Measurements from ENCODE around the gene POLR2C. TPM values are rescaled to one million over a fixed set of nuclear protein-coding genes. Genes with fewer than 3 reads are reported as not detected.
A peak's percentile ranks its signal among the peaks of the same experiment; 100 is the strongest.

The POLR2C gene
- total RNA-seq, 1 experiment from 2014 or later: 47.8 TPM

- Histone ChIP-seq H4K20me1 (ENCODE audit: insufficient read depth) (no peaks in the 10 kb centered on the region), H3K4me3 (peak overlapping the region; percentile 75), H3K4me2 (peak overlapping the region; percentile 89), H3K79me2 (ENCODE audit: low read depth) (no peaks in the 10 kb centered on the region), H2AFZ (peak overlapping the region; percentile 93), H3F3A (ENCODE audit: insufficient read depth, low read depth) (no peaks in the 10 kb centered on the region), H3K27ac (no peak overlapping the region), H3K4me1 (replicated peaks; ENCODE audit: insufficient read depth) (no peaks in the 10 kb centered on the region), H3K9me2 (ENCODE audit: insufficient read depth) (no peaks in the 10 kb centered on the region), H3K27me3 (ENCODE audit: insufficient read depth, low read depth) (no peaks in the 10 kb centered on the region), H3K36me3 (ENCODE audit: low read depth) (no peaks in the 10 kb centered on the region), H3K9me3 (ENCODE audit: insufficient read depth, low read depth) (no peaks in the 10 kb centered on the region)
- CTCF ChIA-PET: interaction anchor here (0.6 to 0.8 kb wide), 2 partner anchors 26 to 61 kb away, joined by 3 to 5 read pairs; no protein-coding TSS in a partner anchor
- intact Hi-C loops (cut with micrococcal nuclease; ENCODE audit: unreplicated experiment): no loop called here
- TF ChIP-seq EZH2 (IDR thresholded peaks at IDR 0.05; ENCODE audit: low read depth): no peak
- TF ChIP-seq, protein P1, sequence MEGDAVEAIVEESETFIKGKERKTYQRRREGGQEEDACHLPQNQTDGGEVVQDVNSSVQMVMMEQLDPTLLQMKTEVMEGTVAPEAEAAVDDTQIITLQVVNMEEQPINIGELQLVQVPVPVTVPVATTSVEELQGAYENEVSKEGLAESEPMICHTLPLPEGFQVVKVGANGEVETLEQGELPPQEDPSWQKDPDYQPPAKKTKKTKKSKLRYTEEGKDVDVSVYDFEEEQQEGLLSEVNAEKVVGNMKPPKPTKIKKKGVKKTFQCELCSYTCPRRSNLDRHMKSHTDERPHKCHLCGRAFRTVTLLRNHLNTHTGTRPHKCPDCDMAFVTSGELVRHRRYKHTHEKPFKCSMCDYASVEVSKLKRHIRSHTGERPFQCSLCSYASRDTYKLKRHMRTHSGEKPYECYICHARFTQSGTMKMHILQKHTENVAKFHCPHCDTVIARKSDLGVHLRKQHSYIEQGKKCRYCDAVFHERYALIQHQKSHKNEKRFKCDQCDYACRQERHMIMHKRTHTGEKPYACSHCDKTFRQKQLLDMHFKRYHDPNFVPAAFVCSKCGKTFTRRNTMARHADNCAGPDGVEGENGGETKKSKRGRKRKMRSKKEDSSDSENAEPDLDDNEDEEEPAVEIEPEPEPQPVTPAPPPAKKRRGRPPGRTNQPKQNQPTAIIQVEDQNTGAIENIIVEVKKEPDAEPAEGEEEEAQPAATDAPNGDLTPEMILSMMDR (conservative IDR thresholded peaks at IDR 0.05): no peak
- POLR2A ChIA-PET (ENCODE audit: unreplicated experiment): no interaction called here
- DNase-seq: no peak
- TSS peak; percentile 63 for BruUV-seq (replicated peaks)
These were observed 22.8 kb downstream of the POLR2C start for GRCh38 chr16:57485091-57485915.

GRCh38 chr16:57485916-57486857, 23.7 kb downstream of the POLR2C start, which contains the start of gene DOK4:
Gene DOK4, minus strand, starts transcription at chr16:57486493. Its CDS starts 6,986 bp downstream, at chr16:57479507.
- ChIA-PET CTCF (interaction anchor here (0.6 to 0.8 kb wide), 4 partner anchors 10 to 62 kb away, joined by 3 to 5 read pairs (median 3); no protein-coding TSS in a partner anchor), POLR2A (ENCODE audit: unreplicated experiment) (no interaction called here)
- H3K4me1 ChIP-seq (replicated peaks; ENCODE audit: insufficient read depth): no peaks in the 10 kb centered on the region
- intact Hi-C loops (cut with micrococcal nuclease; ENCODE audit: unreplicated experiment): loop anchor here (1.0 kb wide), 1 partner anchor 50 kb away; the partner anchor contains the start of gene CCDC102A
- H4K20me1 ChIP-seq (ENCODE audit: insufficient read depth): no peaks in the 10 kb centered on the region
- no peak for TF ChIP-seq EZH2 (IDR thresholded peaks at IDR 0.05; ENCODE audit: low read depth)
- TF ChIP-seq, protein P1 (conservative IDR thresholded peaks at IDR 0.05): no peak
- H3K9me2 ChIP-seq (ENCODE audit: insufficient read depth): no peaks in the 10 kb centered on the region
- peak within 1 kb of the TSS; percentile 89 for H3K4me2 ChIP-seq
- H3K27ac ChIP-seq: no peak within 1 kb of the TSS
- no peaks in the 10 kb centered on the region for H3K9me3 ChIP-seq (ENCODE audit: insufficient read depth, low read depth)
- H3K79me2 ChIP-seq (ENCODE audit: low read depth): no peaks in the 10 kb centered on the region
- peak within 1 kb of the TSS; percentile 93 for H2AFZ ChIP-seq
- no peaks in the 10 kb centered on the region for H3K36me3 ChIP-seq (ENCODE audit: low read depth)
- H3K4me3 ChIP-seq: peak within 1 kb of the TSS; percentile 75
- no peaks in the 10 kb centered on the region for H3F3A ChIP-seq (ENCODE audit: insufficient read depth, low read depth)
- DNase-seq: peak in 1 of 2 experiments; percentile 77
- no peaks in the 10 kb centered on the region for H3K27me3 ChIP-seq (ENCODE audit: insufficient read depth, low read depth)
- BruUV-seq (replicated peaks): no TSS peak
